CD4-positive, alpha-beta T cell treated with Interleukin-4 for 1 hour (primary cell): Measurements from ENCODE around the gene RNASE2.
"Not testable (repeated sequence)": the region's sequence is repeated elsewhere in the genome, so short reads cannot be mapped to it uniquely, and the experiment has no call there.

Experiments used
- DNase-seq, 2 donors: peaks; one replicate each; pipeline ENCODE4 v3.0.0-alpha.2; 2020 to 2022

Gene RNASE2

GRCh38 chr14:20982646-20983369 is 27.5 kb downstream of the RNASE2 start:
- no peak for DNase-seq

DNA sequence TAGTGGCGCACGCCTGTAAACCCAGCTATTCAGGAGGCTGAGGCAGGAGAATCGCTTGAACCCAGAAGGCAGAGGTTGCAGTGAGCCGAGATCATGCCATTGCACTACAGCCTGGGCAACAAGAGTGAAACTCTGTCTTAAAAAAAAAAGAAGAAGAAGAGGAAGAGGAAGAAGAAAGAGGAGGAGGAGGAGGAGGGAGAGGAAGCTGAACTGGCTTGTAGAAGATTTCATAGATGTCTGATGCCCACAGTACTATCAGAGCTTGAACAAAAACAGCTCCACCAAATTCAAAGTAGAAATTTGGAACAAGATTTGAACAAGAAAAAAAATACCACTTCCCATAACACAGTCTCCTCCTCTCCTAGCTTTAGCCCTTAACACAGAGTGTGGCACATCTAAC is 30.4 kb downstream of the RNASE2 start:
- not testable (repeated sequence) for DNase-seq

- no peak for DNase-seq
Measured at GRCh38 chr14:20986811-20987210, 31.5 kb downstream of the RNASE2 start.

GRCh38 chr14:20988717-20989470 is 33.6 kb downstream of the RNASE2 start:
- DNase-seq: no peak

DNA sequence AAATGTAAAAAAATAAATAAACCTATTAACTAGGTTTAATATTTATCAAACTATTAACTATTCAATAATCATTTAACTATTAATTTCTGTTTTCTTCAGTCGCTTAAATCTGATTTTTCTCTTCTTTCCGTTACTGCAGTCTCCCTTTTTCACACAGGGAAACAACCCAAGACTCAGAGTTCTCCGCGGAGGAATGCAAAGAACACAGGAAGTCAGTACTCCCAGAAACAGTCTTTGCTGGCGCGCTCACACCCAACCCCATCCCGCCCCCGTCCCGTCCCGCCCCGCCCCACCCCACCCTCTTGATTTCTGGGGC is 34.1 kb downstream of the RNASE2 start:
- no peak for DNase-seq

DNA sequence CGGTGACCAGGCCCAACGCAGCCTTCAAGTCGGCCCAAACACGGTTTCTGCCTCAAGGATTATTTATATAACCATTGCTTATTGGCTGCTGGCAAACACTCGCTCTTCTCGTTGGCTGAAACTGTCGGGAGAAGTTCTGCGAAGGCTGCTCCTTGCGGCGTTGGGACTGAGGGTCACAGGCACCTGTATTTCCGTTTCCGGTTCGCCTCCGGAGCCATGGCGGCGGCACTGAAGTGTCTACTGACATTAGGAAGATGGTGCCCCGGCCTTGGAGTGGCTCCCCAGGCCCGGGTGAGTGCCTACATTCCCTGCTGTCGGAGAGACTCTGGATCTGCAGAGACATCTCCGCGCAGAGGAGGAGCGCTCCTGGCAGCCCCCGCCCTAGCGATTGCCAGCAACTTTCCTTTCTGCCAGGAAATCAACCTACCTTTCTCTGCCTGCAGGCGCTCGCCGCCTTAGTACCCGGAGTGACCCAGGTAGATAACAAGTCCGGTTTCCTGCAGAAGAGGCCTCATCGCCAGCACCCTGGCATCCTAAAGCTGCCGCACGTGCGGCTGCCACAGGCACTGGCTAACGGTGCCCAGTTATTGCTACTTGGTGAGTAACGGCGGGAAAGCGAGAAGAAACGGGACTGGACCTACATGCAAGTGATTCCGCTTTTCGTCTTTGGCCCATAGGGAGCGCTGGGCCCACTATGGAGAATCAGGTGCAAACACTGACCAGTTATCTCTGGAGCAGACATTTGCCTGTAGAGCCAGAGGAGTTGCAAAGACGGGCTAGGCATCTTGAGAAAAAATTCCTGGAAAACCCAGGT is 34.7 kb downstream of the RNASE2 start, which contains the start of gene METTL17:
TSS of gene METTL17 (plus strand) at position 194 of the 814 bp plus-strand sequence. CDS start at position 217, 23 bp downstream.
- DNase-seq: peak; percentile 89 to 91

GRCh38 chr14:20996521-20996920 is 41.2 kb downstream of the RNASE2 start:
- no peak for DNase-seq

DNA sequence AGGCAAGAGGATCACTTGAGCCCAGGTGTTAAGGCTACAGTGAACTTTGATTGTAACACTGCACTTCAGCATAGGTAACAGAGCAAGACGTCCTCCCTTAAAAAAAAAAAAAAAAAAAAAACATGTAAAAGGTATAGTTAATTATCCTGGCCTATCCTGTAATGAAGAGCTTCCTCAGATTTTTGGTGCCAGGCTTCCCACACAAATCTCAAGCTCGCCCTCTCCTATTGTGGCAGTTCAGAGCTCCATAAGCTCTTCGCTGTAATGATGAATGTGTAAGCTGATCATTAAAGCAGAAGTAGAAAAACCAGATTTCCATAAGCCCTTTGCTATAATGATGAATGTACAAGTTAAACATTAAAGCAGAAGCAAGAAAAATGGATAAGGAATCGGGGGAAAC is 41.8 kb downstream of the RNASE2 start:
- DNase-seq: no peak

- no peak for DNase-seq
Measured at GRCh38 chr14:20997564-20997963, 42.3 kb downstream of the RNASE2 start.

DNA sequence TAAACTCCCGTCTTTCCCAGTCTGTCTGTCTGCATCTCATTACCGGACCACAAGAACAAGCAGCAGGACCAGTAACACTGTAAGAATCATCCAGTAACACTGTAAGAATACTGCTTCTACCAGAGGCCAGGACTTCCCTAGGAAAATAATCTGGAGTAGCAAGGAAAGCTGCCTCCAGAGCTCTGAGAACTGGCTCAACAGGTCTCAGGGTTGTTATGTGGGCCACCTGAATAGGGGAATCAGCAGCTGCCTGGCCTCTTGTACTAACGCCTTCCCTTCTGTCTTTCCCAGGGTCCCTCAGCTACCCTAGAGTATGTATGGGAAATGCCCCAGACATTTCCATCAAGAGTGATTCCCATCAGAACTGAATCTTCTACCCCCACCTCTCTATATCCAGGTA is 42.9 kb downstream of the RNASE2 start:
- DNase-seq: no peak

DNA sequence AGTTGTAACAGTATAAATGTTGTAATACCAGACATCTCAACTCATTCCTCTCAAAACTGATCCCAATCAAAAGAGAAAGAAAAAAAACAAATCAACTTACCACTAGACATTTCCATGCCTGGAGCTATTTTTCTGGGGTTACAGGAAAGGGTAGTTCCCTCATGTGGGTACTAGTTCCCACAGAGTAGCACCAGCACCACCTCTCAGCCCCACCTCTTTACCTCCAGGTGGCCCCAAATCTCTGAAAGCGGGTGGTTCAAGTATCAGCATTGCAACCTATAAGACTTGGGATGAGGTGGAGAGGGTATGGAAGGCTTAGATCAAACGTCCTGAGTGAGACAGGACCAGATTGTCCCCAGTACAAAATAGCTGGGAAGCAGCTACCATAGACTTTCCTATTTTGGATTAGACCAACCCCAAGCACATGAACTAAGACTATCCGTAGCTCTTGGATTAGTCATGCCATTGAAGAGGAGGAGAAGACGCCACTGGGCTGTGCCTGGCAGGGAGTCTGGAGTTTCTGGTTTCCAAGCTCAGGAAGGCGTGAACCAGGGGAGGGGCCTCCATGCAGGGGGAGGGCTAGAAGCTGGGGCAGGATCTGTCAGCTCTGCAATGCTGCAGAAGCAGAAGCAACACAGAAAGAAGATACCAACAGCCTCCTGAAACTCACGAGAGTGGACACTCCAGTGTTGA is 43.5 kb downstream of the RNASE2 start, which contains the start of gene SLC39A2:
TSS of gene SLC39A2 (plus strand) at position 620 of the 693 bp plus-strand sequence. CDS start 154 bp downstream, outside the sequence.
- no peak for DNase-seq

- no peak for DNase-seq
Measured at GRCh38 chr14:20999591-20999990, 44.3 kb downstream of the RNASE2 start.

- DNase-seq: no peak
Measured at GRCh38 chr14:21001218-21001617, 45.9 kb downstream of the RNASE2 start.

- DNase-seq: no peak
Measured at GRCh38 chr14:21003788-21004346, 48.6 kb downstream of the RNASE2 start.
